Amygdala (tissue), 56 donors: ENCODE data around the gene SDHAF4.
"Not testable (repeated sequence)": the region's sequence is repeated elsewhere in the genome, so short reads cannot be mapped to it uniquely, and the experiment has no call there.

ENCODE experiments used
- DNase-seq, 56 donors: peaks; one replicate each; lab custom pipeline; 2025; lab: John Stamatoyannopoulos, UW

Gene SDHAF4

GRCh38 chr6:70590400-70590799 lies 23.7 kb downstream of the SDHAF4 start:
- DNase-seq = no peak

GRCh38 chr6:70592391-70593117 lies 25.8 kb downstream of the SDHAF4 start:
- DNase-seq = no peak

- DNase-seq = no peak
These were observed 26.4 kb downstream of the SDHAF4 start for GRCh38 chr6:70593118-70593486.

- no peak for DNase-seq
These were observed 32.5 kb downstream of the SDHAF4 start for GRCh38 chr6:70599187-70599586.

- no peak for DNase-seq
These were observed 34.3 kb downstream of the SDHAF4 start for GRCh38 chr6:70601014-70601413.

GRCh38 chr6:70604254-70604653 lies 37.5 kb downstream of the SDHAF4 start:
- DNase-seq = no peak

GRCh38 chr6:70607371-70607770 lies 40.6 kb downstream of the SDHAF4 start:
- DNase-seq = not testable (repeated sequence)

- not testable (repeated sequence) for DNase-seq
These were observed 42.5 kb downstream of the SDHAF4 start for GRCh38 chr6:70609181-70609580.

- no peak for DNase-seq
These were observed 50.1 kb downstream of the SDHAF4 start for GRCh38 chr6:70616728-70617260.

GRCh38 chr6:70620746-70621145 lies 54.0 kb downstream of the SDHAF4 start:
- no peak for DNase-seq

GRCh38 chr6:70622461-70622860 lies 55.7 kb downstream of the SDHAF4 start:
- DNase-seq = no peak

GRCh38 chr6:70625436-70625835 lies 58.7 kb downstream of the SDHAF4 start:
- no peak for DNase-seq

- no peak for DNase-seq
These were observed 60.9 kb downstream of the SDHAF4 start for GRCh38 chr6:70627500-70628254.

- no peak for DNase-seq
These were observed 63.2 kb downstream of the SDHAF4 start for GRCh38 chr6:70629929-70630328.

GRCh38 chr6:70633870-70634269 lies 67.1 kb downstream of the SDHAF4 start:
- no peak for DNase-seq

- DNase-seq = no peak
These were observed 69.9 kb downstream of the SDHAF4 start for GRCh38 chr6:70636596-70636995.

GRCh38 chr6:70638468-70638867 lies 71.7 kb downstream of the SDHAF4 start:
- DNase-seq = no peak
